GM11168 (cell line): ENCODE measurements around the gene ST8SIA5.

ENCODE experiments used
- in situ Hi-C: fragments of 300-500 bp; cut with MboI; formaldehyde crosslinking; loops from one replicate; pipeline ENCODE4 v1.12.0; 2022; ENCODE audit warnings: low sequenced_read_pairs; ENCODE audit not compliant: unreplicated experiment

Gene ST8SIA5

DNA sequence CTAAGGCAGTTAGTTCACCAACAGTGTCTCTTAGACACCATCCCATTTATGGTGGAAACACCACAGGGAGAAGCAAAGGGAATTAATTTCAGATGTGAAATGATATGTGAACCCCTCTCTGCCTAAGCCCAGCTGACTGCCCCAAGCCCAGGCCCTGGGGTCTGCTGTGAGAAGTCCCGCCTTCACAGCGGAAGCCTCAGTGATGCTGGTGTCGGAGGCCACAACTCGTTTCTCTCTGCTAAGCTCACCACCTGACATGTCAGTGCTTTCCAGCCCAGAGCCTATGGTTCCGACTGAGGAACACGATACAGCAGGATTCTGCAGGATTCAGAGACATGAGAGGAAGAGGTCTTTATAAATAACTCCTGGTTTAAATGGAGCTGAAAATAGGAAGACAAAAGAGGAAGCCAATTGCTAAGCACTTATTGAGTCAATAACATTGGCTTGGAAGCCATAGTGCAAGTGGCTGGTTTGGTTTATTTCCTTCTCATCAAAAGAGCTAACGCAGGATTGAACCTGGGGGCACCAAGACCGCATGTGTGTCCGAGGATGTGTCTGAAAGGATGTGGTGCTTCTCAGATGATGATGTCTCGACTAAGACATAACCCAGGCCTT lies 78.0 kb downstream of the ST8SIA5 start:
- in situ Hi-C loops: no loop called here

GRCh38 chr18:46678041-46678440 lies 78.8 kb downstream of the ST8SIA5 start:
- in situ Hi-C loops: no loop called here

- in situ Hi-C loops: no loop called here
These were observed 79.2 kb downstream of the ST8SIA5 start for GRCh38 chr18:46677611-46678010.

DNA sequence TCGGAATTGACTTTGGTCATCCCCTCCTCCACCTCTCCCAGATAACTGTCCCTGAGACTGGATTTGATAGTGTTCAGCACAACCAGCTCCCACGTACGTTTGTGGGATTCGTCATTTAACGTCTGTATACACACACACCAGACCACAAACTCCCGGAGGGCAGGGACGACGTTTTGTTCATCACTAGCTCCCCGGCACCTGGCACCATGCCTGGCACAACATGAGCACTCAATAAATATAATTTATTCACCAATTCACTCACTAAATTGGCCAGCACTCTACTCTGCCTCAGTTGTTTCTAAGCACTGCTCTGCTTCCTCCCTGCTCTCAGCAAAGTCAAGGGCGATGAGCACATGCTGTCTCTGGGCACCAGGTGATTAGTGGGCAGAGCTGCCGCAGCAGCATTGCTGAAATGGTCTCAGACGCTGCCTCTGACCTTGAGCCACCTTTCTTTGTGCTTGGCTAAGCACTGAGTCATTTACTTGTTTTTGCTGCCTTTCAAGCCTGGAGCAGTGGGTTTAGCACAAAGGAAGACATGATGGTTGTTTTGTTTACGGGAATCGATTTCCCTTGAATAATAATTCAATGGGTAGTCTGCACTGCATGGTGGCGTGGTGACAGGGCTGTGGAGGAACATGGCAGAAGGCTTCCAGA lies 80.5 kb downstream of the ST8SIA5 start:
- in situ Hi-C loops: no loop called here

- in situ Hi-C loops: no loop called here
These were observed 81.7 kb downstream of the ST8SIA5 start for GRCh38 chr18:46675112-46675511.

DNA sequence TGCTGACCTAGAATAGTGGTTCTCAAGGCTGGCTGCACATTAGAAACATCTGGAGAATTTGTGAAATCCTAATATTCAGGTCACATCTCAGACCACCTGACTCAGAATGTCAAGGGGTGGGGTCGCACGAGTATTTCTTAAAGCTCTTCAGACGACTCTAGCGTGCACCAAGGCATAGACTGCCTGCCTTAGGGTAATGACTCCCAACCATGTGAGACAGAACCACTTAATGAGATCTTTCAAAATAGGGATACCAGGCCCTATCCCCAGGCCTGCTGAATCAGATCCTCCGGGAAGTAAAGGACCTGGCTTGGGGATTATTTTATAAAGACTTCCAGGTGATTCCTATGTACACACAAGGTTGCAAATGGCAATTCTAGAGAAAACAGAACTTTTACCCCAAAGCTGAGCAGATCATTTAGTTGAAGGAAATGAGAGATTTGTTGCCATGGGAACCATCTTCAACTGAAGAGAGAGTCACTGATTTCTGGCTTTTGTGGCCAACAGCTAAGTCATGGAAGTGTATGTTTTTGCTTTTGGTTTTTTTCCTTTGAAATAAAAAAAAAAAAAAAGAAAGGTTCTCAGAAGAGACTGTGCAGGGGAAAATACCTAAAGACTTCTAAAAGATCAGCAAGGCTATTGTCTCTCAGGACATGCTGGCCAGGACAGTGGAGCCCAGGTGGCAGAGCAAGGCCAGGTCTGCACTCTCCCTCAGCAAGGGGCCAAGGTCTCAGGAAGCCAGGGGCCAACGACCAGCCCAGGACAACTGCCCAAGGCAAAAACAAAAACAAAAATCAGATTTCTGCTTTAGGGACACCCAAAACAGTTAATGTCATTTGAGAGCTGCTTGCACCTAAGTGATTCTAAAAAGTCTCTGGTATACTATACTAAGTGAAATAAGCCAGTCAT lies 84.5 kb downstream of the ST8SIA5 start:
- in situ Hi-C loops: loop anchor here (25.0 kb wide), 1 partner anchor 385 kb away; no protein-coding TSS in a partner anchor

GRCh38 chr18:46668694-46669093 lies 88.2 kb downstream of the ST8SIA5 start:
- in situ Hi-C loops: loop anchor here (10.0 to 25.0 kb wide), 2 partner anchors 381 to 524 kb away; no protein-coding TSS in a partner anchor

- in situ Hi-C loops: loop anchor here (10.0 to 25.0 kb wide), 2 partner anchors 381 to 523 kb away; no protein-coding TSS in a partner anchor
These were observed 88.7 kb downstream of the ST8SIA5 start for GRCh38 chr18:46668135-46668534.

DNA sequence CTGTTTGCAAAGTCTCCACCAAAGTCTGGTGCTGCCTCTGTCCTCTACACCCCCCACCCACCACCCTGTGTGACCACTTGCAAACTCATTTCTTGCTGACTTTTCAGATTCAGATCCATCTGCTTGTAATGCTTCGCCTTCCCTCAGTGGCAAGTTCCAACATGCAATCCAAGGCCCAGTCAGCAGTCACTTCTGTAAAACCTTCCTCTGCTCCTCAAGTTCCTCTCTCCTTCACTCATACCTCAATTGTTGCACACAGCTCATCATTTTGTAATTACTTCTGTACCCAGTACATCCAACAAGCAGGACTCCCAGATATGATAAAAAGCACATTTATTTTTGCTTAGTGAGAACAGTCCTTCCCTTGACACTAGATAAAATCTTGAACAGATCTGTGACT lies 93.3 kb downstream of the ST8SIA5 start:
- in situ Hi-C loops: loop anchor here (10.0 to 25.0 kb wide), 2 partner anchors 376 to 519 kb away; no protein-coding TSS in a partner anchor

GRCh38 chr18:46660957-46661749 lies 95.7 kb downstream of the ST8SIA5 start:
- in situ Hi-C loops: loop anchor here (10.0 to 25.0 kb wide), 2 partner anchors 374 to 516 kb away; no protein-coding TSS in a partner anchor

- in situ Hi-C loops: loop anchor here (5.0 to 25.0 kb wide), 2 partner anchors 107 to 372 kb away; no protein-coding TSS in a partner anchor
These were observed 97.4 kb downstream of the ST8SIA5 start for GRCh38 chr18:46659484-46659883.

DNA sequence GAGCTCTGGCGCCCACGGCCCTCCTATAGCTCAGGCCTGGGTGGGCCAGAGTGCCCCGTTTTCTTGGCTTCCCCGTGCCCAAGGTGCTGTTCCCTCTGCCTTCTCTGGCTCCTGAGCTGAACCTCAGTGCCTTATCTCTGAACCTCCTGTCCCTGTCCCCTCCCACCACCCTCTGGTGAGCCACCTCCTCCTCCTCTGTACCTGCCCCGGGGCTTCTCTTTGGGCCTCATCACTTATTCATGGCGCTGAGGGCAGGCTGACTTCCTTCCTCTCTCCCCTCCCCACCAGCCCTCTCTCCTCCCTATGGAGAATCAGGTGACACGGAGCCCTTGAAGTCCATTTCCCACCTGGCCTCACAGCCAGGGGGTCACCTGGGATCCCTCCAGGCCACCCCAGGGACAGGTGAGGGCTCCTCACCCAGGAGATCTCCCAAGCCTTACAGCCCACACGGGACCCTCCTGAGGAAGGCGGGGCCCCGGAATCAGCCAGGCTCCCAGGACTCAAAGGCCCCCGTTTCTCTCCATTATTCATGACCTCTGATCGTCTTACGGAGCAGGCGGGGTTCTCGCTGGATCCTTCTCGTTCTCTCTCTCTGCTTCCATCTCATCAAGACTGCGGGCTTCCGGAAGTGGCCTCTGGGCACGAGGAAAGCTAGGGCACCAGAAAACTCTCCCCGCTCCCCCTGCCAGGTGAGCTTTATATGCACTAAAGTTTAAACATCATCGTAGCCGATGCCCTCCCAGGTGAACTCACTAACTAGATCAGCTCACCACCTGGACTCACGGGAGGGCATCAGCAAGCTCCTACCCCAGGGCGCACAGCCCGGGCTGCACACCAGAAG lies 99.5 kb downstream of the ST8SIA5 start, which contains the start of gene LOXHD1:
Gene LOXHD1 (minus strand): TSS at position 106 of the 841 bp plus-strand sequence. CDS start 187 bp downstream, outside the sequence.
- in situ Hi-C loops: loop anchor here (5.0 to 25.0 kb wide), 2 partner anchors 105 to 370 kb away; no protein-coding TSS in a partner anchor

GRCh38 chr18:46656326-46657114 lies 100.3 kb downstream of the ST8SIA5 start:
- in situ Hi-C loops: loop anchor here (5.0 to 25.0 kb wide), 2 partner anchors 104 to 369 kb away; no protein-coding TSS in a partner anchor

DNA sequence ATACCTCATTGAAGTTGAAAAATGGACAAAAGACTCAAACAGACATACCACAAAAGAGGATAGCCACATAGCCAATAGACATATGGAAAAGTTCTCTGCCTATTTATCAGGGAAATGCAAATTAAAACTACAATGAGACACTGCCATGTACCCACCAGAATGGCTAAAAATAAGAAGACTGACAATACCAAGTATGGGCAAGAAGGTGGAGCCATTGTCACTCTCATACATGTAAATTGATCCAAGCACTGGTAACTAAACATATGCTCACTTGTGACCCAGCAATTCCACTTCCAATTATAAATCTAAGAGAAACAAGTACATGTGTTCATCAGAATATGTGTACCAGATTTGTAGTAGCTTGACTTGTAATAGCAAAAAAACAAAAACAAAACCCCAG lies 104.5 kb downstream of the ST8SIA5 start:
- in situ Hi-C loops: loop anchor here (25.0 kb wide), 1 partner anchor 365 kb away; no protein-coding TSS in a partner anchor

DNA sequence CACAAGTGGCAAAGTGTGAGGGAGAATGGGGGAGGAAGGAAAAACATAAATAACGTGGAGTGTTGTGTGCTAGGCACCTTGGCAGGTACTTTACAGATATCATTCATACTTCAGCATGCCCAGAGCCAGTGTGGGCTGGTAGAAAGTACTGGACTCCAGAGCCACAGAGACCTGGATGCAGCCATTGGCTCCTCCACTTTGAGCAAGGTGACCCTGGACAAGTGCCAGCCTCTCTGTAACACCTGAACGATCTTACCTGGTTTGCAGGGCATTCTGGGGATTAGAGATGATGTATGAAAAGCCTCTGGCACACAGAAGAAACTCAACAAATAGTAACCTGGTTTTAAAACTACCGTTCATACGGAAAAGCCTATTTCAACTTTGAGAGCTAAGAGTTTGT lies 106.2 kb downstream of the ST8SIA5 start:
- in situ Hi-C loops: loop anchor here (25.0 kb wide), 1 partner anchor 363 kb away; no protein-coding TSS in a partner anchor

GRCh38 chr18:46649071-46649862 lies 107.6 kb downstream of the ST8SIA5 start:
- in situ Hi-C loops: no loop called here

- in situ Hi-C loops: no loop called here
These were observed 110.4 kb downstream of the ST8SIA5 start for GRCh38 chr18:46646468-46646867.
